AG04450 (cell line): ENCODE data around the gene FIBCD1. TPM values are rescaled to one million over a fixed set of nuclear protein-coding genes. Genes with fewer than 3 reads are reported as not detected.

Experiments used
- CTCF ChIA-PET: fragments of 300-600, 350-600 bp; formaldehyde crosslinking; extraction: SDS; loops from one replicate; lab custom pipeline; 2022; ENCODE audit warnings: antibody characterized with exemption, inconsistent platforms; lab: Charles Lee
- POLR2A ChIA-PET: fragments of 350-600 bp; formaldehyde crosslinking; extraction: SDS; loops from one replicate; lab custom pipeline; 2021; ENCODE audit warnings: antibody characterized with exemption, inconsistent platforms; lab: Yijun Ruan, JAX
- DNase-seq: peaks from one replicate; pipeline ENCODE4 v3.0.0-alpha.2; 2011; ENCODE audit warnings: low read depth, low spot score
- H3K27ac ChIP-seq: one replicate; pipeline ENCODE4 v1.5.1; 2012; ENCODE audit warnings: low read depth, low read length, control low read depth
- H3K27me3 ChIP-seq: one replicate; pipeline ENCODE4 v1.6.0; 2012; ENCODE audit warnings: low read length; ENCODE audit not compliant: control insufficient read depth, insufficient read depth
- H3K4me3 ChIP-seq: 2 replicates; pipeline ENCODE4 v1.5.1; 2011; ENCODE audit warnings: mild to moderate bottlenecking, low read depth, low read length, control low read depth
- H3K9me3 ChIP-seq: 2 replicates; pipeline ENCODE4 v1.5.1; 2012; ENCODE audit warnings: low read length; ENCODE audit not compliant: control insufficient read depth, insufficient read depth
- CTCF ChIP-seq: IDR thresholded peaks from 2 replicates; pipeline ENCODE4 v1.5.1; 2011; ENCODE audit warnings: low read depth, low read length, control low read depth, inconsistent platforms
- polyA plus RNA-seq: library from polyadenylated mRNA; depleted of rRNA; stranded (reverse); fragments of >200 nt; gene quantifications from 2 replicates; pipeline ENCODE4 v1.2.3, GENCODE V29; 2011

The FIBCD1 gene
- polyA plus RNA-seq, 1 experiment, result 2.2 TPM

- Histone ChIP-seq H3K27ac (no peak overlapping the region), H3K9me3 (no peaks in the 10 kb centered on the region), H3K27me3 (peaks cover 44% of the 10 kb centered on the region), H3K4me3 (no peak overlapping the region)
- CTCF ChIA-PET, result interaction anchor here (0.6 to 1.1 kb wide), 5 partner anchors 25 to 242 kb away, joined by 3 to 5 read pairs (median 4); no protein-coding TSS in a partner anchor
- no peak for DNase-seq
- TF ChIP-seq CTCF, result no peak
- POLR2A ChIA-PET, result no interaction called here
Observed at GRCh38 chr9:130943221-130943620, 4.2 kb upstream of the FIBCD1 start.

DNA sequence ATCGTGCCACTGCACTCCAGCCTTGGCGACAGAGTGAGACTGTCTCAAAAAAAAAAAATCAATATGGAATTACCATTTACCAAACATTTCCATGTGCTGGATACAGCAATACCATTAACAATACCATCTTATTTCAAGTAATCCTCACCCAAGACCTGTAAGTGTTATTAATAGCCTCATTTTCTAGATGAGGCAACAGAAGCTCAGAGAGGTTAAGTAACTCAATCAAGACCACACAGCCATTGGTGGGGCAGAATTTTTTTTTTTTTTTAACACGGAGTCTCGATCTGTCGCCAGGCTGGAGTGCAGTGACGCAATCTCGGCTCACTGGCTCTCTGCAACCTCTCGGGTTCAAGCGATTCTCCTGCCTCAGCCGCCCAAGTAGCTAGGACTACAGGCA is 3.6 kb upstream of the FIBCD1 start:
- Histone ChIP-seq H3K27ac (no peak overlapping the region), H3K9me3 (no peaks in the 10 kb centered on the region), H3K4me3 (no peak overlapping the region), H3K27me3 (peaks cover 42% of the 10 kb centered on the region)
- no peak for DNase-seq
- no peak for TF ChIP-seq CTCF
- CTCF ChIA-PET, result interaction anchor here (0.6 to 0.9 kb wide), 5 partner anchors 25 to 178 kb away, joined by 3 to 4 read pairs (median 3); no protein-coding TSS in a partner anchor
- POLR2A ChIA-PET, result no interaction called here

- CTCF ChIA-PET, result interaction anchor here (0.7 to 1.2 kb wide), 3 partner anchors 14 to 178 kb away, joined by 3 to 6 read pairs (median 4); no protein-coding TSS in a partner anchor
- POLR2A ChIA-PET, result interaction anchor here (0.5 kb wide), 1 partner anchor 30 kb away, joined by 10 read pairs; no protein-coding TSS in a partner anchor
- no peak overlapping the region for H3K27ac ChIP-seq
- peaks cover 40% of the 10 kb centered on the region for H3K27me3 ChIP-seq
- no peak for DNase-seq
- no peak for TF ChIP-seq CTCF
- no peak overlapping the region for H3K4me3 ChIP-seq
- H3K9me3 ChIP-seq, result no peaks in the 10 kb centered on the region
Observed at GRCh38 chr9:130942084-130942483, 3.0 kb upstream of the FIBCD1 start.

GRCh38 chr9:130940693-130941576 is 1.9 kb upstream of the FIBCD1 start:
- peak; percentile 78 for TF ChIP-seq CTCF
- H3K4me3 ChIP-seq, result no peak overlapping the region
- ChIA-PET CTCF (interaction anchor here (1.2 kb wide), 1 partner anchor 15 kb away, joined by 6 read pairs; no protein-coding TSS in a partner anchor), POLR2A (no interaction called here)
- no peak for DNase-seq
- H3K27me3 ChIP-seq, result peaks cover 39% of the 10 kb centered on the region
- no peak overlapping the region for H3K27ac ChIP-seq
- H3K9me3 ChIP-seq, result no peaks in the 10 kb centered on the region

DNA sequence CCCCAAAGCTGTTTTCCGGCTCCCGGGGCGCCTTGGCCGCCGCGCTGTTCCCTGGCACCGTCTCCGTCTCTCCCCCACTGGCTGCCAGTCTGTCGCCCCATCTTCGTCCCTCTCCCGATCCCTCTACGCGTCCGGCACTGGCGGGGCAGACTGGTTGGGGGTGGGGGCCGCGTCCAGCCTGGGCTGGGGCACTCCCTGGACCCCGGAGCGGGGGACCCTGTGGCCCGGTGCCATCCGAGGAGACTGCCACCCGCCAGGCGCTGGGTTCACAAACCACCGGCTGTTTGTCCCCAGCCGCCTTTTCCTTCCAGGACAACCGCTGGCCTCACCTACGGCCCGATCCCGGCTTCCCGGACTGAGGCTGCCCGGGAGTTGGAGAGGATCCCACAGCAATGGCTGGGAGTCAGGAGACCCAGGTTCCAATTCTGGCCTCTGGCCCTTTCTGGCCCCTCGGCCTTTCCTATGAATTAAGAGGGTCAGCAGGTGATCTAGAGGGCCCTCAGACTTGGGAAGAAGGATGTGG is 1.0 kb upstream of the FIBCD1 start:
- ChIA-PET POLR2A (no interaction called here), CTCF (no interaction called here)
- peaks cover 37% of the 10 kb centered on the region for H3K27me3 ChIP-seq
- TF ChIP-seq CTCF, result no peak
- no peak overlapping the region for H3K27ac ChIP-seq
- H3K4me3 ChIP-seq, result no peak overlapping the region
- H3K9me3 ChIP-seq, result no peaks in the 10 kb centered on the region
- DNase-seq, result no peak
